GM12878 (cell line): Measurements from ENCODE around the gene TMEM53. TPM values are rescaled to one million over a fixed set of nuclear protein-coding genes. Genes with fewer than 3 reads are reported as not detected.

Source experiments
- ATAC-seq: fragments of 200-7000 bp; cut with Tn5 transposase; 3 replicates; pipeline ENCODE4 v1.9.1; 2020; ENCODE audit warnings: mild to moderate bottlenecking, moderate library complexity
- BruUV-seq: library from RNA; stranded (reverse); fragments of 400-500 nt; replicated peaks from 2 replicates; lab custom pipeline; 2021; lab: Mats Ljungman, UMichigan
- CTCF ChIA-PET: fragments of 300-600 bp; sonication (Branson Sonifier 250); formaldehyde crosslinking; extraction: SDS; loops from one replicate; lab custom pipeline; 2021; ENCODE audit warnings: inconsistent platforms; lab: Yijun Ruan, JAX
- POLR2A ChIA-PET: fragments of 350-600 bp; formaldehyde crosslinking; extraction: SDS; loops from one replicate; lab custom pipeline; 2021; ENCODE audit warnings: inconsistent platforms; lab: Charles Lee
- RAD21 ChIA-PET: fragments of 300-600 bp; sonication (Branson Sonifier 250); formaldehyde crosslinking; loops from one replicate; lab custom pipeline; 2023; ENCODE audit warnings: antibody characterized with exemption; ENCODE audit not compliant: unreplicated experiment; lab: Charles Lee
- SMC1A ChIA-PET: fragments of 300-600 bp; sonication (Branson Sonifier 250); formaldehyde crosslinking; loops from one replicate; lab custom pipeline; 2023; ENCODE audit not compliant: unreplicated experiment, uncharacterized antibody; lab: Charles Lee
- DNase-seq: peaks from one replicate; pipeline ENCODE4 v3.0.0-alpha.2; 2011; ENCODE audit warnings: low read depth, low spot score
- FAIRE-seq: peaks from 3 replicates; lab custom pipeline; 2011; peaks lifted over from hg19 to GRCh38; lab: Jason Lieb, UNC
- H2AFZ ChIP-seq: 2 replicates; pipeline ENCODE4 v1.6.0; 2011; ENCODE audit warnings: low read depth, low read length, control low read depth; ENCODE audit not compliant: control insufficient read depth
- H3K27ac ChIP-seq: 2 replicates; pipeline ENCODE4 v1.5.1; 2011; ENCODE audit warnings: control low read depth; ENCODE audit not compliant: control insufficient read depth, insufficient read depth
- H3K27me3 ChIP-seq, 2 experiments: replicated peaks in 1 of 2; 2 replicates each; pipeline versions ENCODE4 v1.6.0 to v1.6.1; 2011; ENCODE audit warnings: low read length in 1 of 2; ENCODE audit not compliant: control insufficient read depth in 2 of 2, insufficient read depth in 2 of 2
- H3K36me3 ChIP-seq, 2 experiments: 2 replicates each; pipeline ENCODE4 v1.5.1; 2011; ENCODE audit warnings: low read length in 1 of 2; ENCODE audit not compliant: control insufficient read depth in 2 of 2, insufficient read depth in 2 of 2
- H3K4me1 ChIP-seq: 2 replicates; pipeline ENCODE4 v1.6.1; 2011; ENCODE audit warnings: mild to moderate bottlenecking, low read length, moderate library complexity, mixed read lengths; ENCODE audit not compliant: control insufficient read depth, insufficient read depth
- H3K4me2 ChIP-seq: 2 replicates; pipeline ENCODE4 v1.6.0; 2011; ENCODE audit warnings: control low read depth; ENCODE audit not compliant: control insufficient read depth, insufficient read depth
- H3K4me3 ChIP-seq: fragments of 200-600 bp; sonication (generic); 2 replicates; pipeline ENCODE4 v1.5.1; 2016
- H3K79me2 ChIP-seq: 2 replicates; pipeline ENCODE4 v1.6.0; 2011; ENCODE audit warnings: low read length; ENCODE audit not compliant: control insufficient read depth, insufficient read depth
- H3K9ac ChIP-seq: 2 replicates; pipeline ENCODE4 v1.8.0; 2011; ENCODE audit warnings: low read length, control low read depth, mixed read lengths; ENCODE audit not compliant: control insufficient read depth, insufficient read depth
- H3K9me3 ChIP-seq: replicated peaks from 3 replicates; pipeline ENCODE4 v1.5.1; 2011; ENCODE audit warnings: mild to moderate bottlenecking, low read length; ENCODE audit not compliant: control insufficient read depth, insufficient read depth
- H4K20me1 ChIP-seq: 2 replicates; pipeline ENCODE4 v1.6.0; 2011; ENCODE audit not compliant: control insufficient read depth, insufficient read depth
- E4F1 ChIP-seq: fragments of 450-650 bp; IDR thresholded peaks from 2 replicates; pipeline ENCODE4 v1.6.1; 2018; ENCODE audit warnings: borderline replicate concordance, mild to moderate bottlenecking; ENCODE audit not compliant: partially characterized antibody
- KDM1A ChIP-seq: fragments of 200-600 bp; sonication (generic); IDR thresholded peaks from 2 replicates; pipeline ENCODE4 v1.6.1; 2016; ENCODE audit warnings: borderline replicate concordance
- POLR2A ChIP-seq: IDR thresholded peaks from 2 replicates; pipeline ENCODE4 v1.6.1; 2011; ENCODE audit warnings: low read depth, mild to moderate bottlenecking, low read length
- RELA ChIP-seq: fragments of 450-650 bp; IDR thresholded peaks from 2 replicates; pipeline ENCODE4 v1.8.0; 2014; ENCODE audit warnings: borderline replicate concordance; ENCODE audit not compliant: partially characterized antibody
- YY1 ChIP-seq: IDR thresholded peaks from 2 replicates; pipeline ENCODE4 v1.6.1; 2011; ENCODE audit warnings: low read depth, mild to moderate bottlenecking, low read length
- ZNF24 ChIP-seq: fragments of 450-650 bp; IDR thresholded peaks from 2 replicates; pipeline ENCODE4 v1.6.1; 2017; ENCODE audit warnings: antibody characterized with exemption, mild to moderate bottlenecking
- WGBS: methylation state at CpG from one replicate; pipeline ENCODE4 v1.1.6; 2016; ENCODE audit warnings: low lambda C conversion rate; ENCODE audit not compliant: insufficient replicate concordance, insufficient coverage; ENCODE audit errors: missing lambda C conversion rate; 5-methylcytosine and 5-hydroxymethylcytosine counted together
- in situ Hi-C: fragments of 300-500 bp; cut with MboI; formaldehyde crosslinking; loops from 9 replicates; pipeline ENCODE4 v1.14.3; 2018; ENCODE audit warnings: mixed read lengths
- intact Hi-C: fragments of 100-400 bp; cut with micrococcal nuclease; formaldehyde crosslinking; loops from one replicate; pipeline ENCODE4 v1.14.2; 2022; ENCODE audit not compliant: unreplicated experiment
- polyA plus RNA-seq, 11 experiments: library from polyadenylated mRNA; depleted of rRNA in 4 of 11; unstranded in 6 of 11; stranded (reverse) in 5 of 11; fragments of >200 nt; fragmentation: Nextera tagmentation in 4 of 11; fragmentation: Illumina TruSeq in 1 of 11; extraction: Ambion mirVana in 4 of 11; extraction: Trizol in 1 of 11; gene quantifications; 1 replicate in 1 of 11; 2 replicates in 10 of 11; pipeline versions ENCODE4 v1.2.1 to v1.2.3, GENCODE V29; 2011 to 2016; ENCODE audit warnings: inconsistent platforms in 2 of 11, missing spikeins in 2 of 11, low read depth in 1 of 11
- total RNA-seq, 4 experiments: library from RNA; depleted of rRNA in 3 of 4; stranded (reverse); fragments of >200 nt in 3 of 4; fragmentation: Illumina TruSeq in 1 of 4; extraction: Trizol in 1 of 4; gene quantifications; 2 replicates each; pipeline versions ENCODE4 v1.2.1 to v1.2.3, GENCODE V29; 2013 to 2021

TMEM53 gene
- total and polyA plus RNA-seq, 10 of the 15 experiments (the other 5 are each of a cell fraction or from before 2014, with no cell fraction given), result 3.1 to 23.9 (median 11.1) TPM

GRCh38 chr1:44642925-44643324 lies 31.4 kb downstream of the TMEM53 start (continued):
- TF ChIP-seq KDM1A, result no peak
- no peak for TF ChIP-seq E4F1
- no peak for TF ChIP-seq YY1

- H3K9me3 ChIP-seq, result no peaks in the 10 kb centered on the region
- DNase-seq, result no peak
- H3K4me2 ChIP-seq, result no peak overlapping the region
- no TSS peak for BruUV-seq
- 98% methylated on average over 2 of the region's 2 CpGs for WGBS
- SMC1A ChIA-PET, result interaction anchor here (1.2 to 1.5 kb wide), 3 partner anchors 9 to 30 kb away, joined by 3 to 5 read pairs (median 3); no protein-coding TSS in a partner anchor
- FAIRE-seq, result no peak
- POLR2A ChIA-PET, result interaction anchor here (1.5 to 1.7 kb wide), 2 partner anchors 10 to 11 kb away, joined by 4 to 5 read pairs; no protein-coding TSS in a partner anchor
- ATAC-seq, result no peak
- in situ Hi-C loops, result no loop called here
- RAD21 ChIA-PET, result no interaction called here
- CTCF ChIA-PET, result interaction anchor here (0.6 to 4.4 kb wide), 2 partner anchors 10 to 71 kb away, joined by 3 to 37 read pairs; no protein-coding TSS in a partner anchor
- no peak overlapping the region for H3K4me3 ChIP-seq
- intact Hi-C loops, result no loop called here
- no peaks in the 10 kb centered on the region; the same call in 1 of the 2 replicates for H4K20me1 ChIP-seq
- no peaks in the 10 kb centered on the region for H3K27me3 ChIP-seq
- H2AFZ ChIP-seq, result no peak overlapping the region
- TF ChIP-seq RELA (no peak), ZNF24 (no peak), POLR2A (0 out of 2 replicates have a peak, but pooled peaks have one; percentile 12)
- TF ChIP-seq, all 136 proteins: peak for 1
- Histone ChIP-seq H3K36me3 (peaks cover 19 to 38% of the 10 kb centered on the region in 2 experiments), H3K27ac (no peak overlapping the region), H3K4me1 (no peaks in the 10 kb centered on the region), H3K79me2 (no peaks in the 10 kb centered on the region), H3K9ac (no peak overlapping the region)
Observed at GRCh38 chr1:44642255-44642654, 32.0 kb downstream of the TMEM53 start.
